ENCODE data around the gene CFAP20.

Gene CFAP20

DNA sequence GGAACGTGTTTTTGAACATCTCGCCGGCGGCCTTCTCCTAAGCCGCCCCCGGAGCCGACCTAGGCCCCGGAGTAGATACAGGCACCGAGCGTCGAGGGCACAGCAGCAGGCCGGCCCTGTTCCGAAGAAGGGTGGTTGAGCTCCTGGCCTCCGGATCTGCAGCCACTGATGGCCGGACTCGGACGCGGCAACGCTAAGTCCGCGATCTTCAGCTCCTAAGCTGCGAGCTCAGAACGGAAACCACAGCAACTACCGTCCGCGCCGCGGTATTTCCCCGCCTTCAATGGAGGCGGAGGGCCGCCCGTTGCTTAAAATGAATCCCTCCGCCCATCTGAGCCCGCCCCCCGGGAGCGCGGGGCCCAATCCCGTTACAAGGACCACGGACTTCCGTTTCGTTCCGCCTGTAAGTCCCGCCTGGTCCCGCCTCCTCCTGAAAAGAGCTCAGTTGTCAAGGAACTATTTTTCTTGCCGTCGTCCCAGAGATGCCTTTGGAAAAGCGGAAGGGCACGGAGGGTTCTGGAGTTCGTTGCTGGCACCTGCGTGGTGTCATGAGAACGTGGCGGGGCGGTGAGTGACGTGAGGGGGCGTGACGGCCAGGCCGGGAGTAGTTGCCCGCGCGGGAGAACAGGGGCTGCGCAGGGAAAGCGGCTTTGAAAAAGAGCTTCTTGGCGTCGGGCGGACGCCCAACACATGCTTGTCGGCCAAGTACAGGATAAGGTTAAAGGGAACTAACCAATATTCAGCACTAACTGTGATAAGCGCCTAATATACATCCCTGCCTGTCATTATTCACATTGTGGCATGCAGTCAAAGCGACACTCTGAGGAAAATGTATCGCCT, at the start of gene CFAP20:
CFAP20 (minus strand) TSS at position 285 of the 840 bp plus-strand sequence; CDS start at position 19, 266 bp downstream.
- peak; percentile 98 for DNase-seq

- no peak for DNase-seq
Observed at GRCh38 chr16:58177353-58177710, 48.2 kb upstream of the CFAP20 start.

GRCh38 chr16:58176608-58177352, 47.6 kb upstream of the CFAP20 start:
- no peak for DNase-seq

DNA sequence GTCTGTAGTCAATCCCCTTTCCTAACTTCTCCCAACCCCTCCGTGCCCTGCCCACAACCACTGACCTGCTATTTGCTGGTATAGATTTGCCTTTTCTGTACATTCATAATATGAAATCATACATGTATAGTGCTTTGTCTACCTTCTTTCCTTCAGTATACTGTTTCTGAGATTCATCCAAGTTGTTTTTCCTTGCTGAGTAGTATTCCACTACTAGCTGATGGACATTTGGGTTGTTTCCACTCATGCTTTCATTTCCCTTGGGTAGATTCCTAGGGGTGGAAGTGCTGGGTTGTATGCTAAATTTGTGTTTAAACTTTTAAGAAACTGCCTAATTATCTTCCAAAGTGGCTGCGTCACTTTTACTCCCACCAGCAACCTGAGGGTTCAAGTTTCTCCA, 41.0 kb upstream of the CFAP20 start:
- DNase-seq: no peak

- DNase-seq: no peak
Observed at GRCh38 chr16:58160855-58161254, 31.7 kb upstream of the CFAP20 start.

DNA sequence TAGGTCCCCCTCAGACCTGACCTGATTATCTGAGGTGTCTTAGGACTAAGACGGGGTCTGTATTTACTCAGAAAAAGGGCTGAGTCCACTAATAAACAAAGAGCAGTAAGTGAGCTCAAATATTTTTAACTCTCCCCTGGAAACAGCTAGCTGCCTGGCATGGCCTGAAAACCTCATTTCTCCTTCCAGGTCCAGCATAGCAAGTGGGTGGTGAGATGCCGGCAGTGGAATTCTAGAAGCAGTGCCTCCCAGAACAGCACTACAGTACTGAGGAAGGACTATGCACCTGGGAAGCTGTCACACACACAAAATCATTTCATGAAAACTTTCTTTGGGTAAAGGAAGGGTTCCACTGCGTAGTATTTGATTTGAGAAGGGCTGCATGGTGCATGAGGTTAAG, 29.5 kb upstream of the CFAP20 start:
- DNase-seq: peak; percentile 6

- DNase-seq: no peak
Observed at GRCh38 chr16:58157951-58158540, 28.9 kb upstream of the CFAP20 start.

DNA sequence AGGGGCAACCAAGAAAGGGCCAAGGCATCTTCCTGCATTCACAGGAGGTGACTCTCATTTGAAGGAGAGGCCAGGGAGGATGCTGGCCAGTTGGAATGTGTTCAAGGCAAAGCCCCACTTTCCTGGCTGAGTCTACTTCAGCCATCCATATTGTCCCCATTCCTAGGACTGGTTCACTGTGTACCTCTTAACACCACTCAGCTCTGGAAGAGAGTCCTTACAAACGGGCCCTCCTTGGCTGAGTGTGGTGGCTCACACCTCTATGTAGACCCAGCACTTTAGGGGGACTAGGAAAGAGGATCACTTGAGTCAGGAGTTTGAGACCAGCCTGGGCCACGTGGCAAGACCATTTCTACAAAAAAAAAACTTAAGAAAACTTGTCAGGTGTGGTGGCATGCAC, 28.1 kb upstream of the CFAP20 start:
- no peak for DNase-seq

- DNase-seq: no peak
Observed at GRCh38 chr16:58155839-58156238, 26.7 kb upstream of the CFAP20 start.

- no peak for DNase-seq
Observed at GRCh38 chr16:58154345-58154744, 25.2 kb upstream of the CFAP20 start.

DNA sequence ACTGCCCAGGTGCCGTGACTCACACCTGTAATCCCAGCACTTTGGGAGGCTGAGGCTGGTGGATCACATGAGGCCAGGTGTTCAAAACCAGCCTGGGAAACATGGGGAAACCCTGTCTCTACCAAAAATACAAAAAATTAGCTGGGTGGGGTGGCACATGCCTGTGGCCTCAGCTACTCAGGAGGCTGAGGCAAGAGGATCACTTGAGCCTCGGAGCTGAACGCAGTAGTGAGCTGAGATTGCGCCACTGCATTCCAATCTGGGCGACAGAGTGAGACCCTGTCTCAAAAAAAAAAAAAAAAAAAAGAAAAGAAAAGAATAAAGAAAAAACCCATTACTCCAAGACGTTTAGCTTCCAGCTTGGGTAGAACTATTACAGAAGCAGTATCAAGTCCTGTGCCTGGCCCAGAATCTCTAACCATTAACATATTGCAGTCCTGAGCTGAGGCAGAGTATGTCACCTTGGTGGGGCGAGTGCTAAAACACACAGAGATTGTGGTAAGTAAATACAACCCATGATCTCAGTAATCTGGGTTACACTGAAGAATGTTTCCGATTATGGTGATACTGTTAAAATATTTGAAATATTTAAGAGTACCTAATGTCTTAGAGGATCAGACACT, 23.2 kb upstream of the CFAP20 start:
- DNase-seq: no peak

GRCh38 chr16:58148526-58148925, 19.3 kb upstream of the CFAP20 start:
- no peak for DNase-seq

DNA sequence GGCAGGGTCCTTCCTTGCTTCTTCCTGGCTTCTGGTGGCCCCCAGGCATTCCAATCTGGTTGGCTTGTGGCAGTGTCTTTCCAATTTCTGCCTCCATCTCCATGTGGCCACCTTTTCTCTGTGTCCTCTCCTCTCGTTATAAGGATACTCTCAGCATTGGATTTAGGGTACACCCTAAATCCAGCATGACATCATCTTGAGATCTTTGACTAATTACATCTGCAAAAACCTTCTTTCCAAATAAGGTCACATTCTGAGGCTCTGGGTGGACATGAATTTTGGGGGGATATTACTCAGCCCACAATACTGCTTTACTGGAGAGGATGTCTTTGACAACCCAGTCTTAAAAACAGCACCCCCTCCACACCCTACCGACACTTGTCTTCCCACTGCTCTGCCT, 18.9 kb upstream of the CFAP20 start:
- DNase-seq: no peak

DNA sequence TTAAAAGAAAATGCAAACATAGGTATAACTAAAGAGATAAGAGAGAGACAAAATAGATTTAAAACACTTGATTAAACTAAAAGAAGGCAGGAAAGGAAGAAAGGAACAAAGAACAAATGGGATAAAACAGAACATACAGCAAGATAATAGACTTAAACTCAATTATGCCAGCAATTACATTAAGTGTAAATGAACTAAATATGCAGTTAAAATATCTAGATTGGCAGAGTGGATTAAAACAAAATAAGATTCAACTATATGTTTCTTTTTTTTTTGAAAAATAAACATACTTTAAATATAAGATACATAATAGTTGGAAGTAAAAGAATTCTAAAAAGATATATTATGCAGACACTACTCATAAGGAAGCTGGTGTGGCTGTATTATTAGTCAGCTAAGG, 9.7 kb upstream of the CFAP20 start:
- DNase-seq: no peak

GRCh38 chr16:58137581-58137980, 8.4 kb upstream of the CFAP20 start:
- DNase-seq: no peak

GRCh38 chr16:58128711-58129096, 477 bp downstream of the CFAP20 start:
- DNase-seq: no peak

- peak; percentile 48 for DNase-seq
Observed at GRCh38 chr16:58128181-58128631, 975 bp downstream of the CFAP20 start.

- DNase-seq: no peak
Observed at GRCh38 chr16:58127634-58128033, 1.5 kb downstream of the CFAP20 start.

DNA sequence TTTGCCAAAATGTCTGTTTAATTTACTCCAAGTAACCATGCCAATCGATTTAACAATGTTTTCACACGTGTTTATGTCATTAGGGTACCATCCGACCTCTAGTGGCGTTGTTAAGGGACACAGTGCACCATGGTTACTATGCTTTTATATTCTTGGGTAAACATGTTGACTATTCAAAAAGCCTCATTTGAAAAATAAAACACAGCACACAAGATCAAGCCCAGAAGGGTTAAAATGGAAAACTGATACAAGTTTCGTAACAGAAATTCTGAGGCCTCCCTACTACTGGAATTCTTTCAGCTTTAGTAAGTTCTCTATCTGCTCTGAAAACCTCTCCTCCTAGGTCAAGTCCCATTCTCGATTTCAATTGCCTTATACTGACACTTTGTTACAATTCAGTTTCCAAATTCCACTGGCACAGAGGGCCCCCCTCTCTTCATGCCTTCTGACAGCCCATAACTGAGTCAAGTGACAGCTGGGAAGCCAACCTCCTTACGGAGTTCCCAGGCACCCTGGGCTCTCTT, 2.1 kb downstream of the CFAP20 start:
- peak; percentile 53 for DNase-seq

DNA sequence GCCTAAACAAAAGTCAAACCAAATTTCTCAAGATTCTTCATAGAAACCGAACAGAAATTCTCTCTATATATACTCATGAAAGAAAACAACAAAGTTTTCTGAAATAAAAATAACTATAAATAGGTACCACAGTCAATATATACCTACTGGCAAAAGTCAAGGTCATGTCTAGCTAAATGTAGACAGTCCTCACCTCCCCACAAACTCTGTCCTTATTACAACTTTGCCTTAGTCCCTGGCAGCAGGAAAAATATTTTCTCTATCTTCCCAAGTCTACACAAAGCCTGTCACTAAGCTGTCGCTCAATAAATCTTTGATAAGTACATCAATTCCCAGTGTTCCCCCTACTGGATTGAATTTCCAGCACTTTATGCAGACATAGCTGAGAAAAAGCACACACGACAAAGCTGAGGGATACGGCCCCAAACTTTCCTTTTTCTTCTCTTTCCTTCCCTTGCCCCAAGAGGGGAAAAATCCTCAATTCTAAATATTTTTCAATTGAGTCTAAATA, 2.7 kb downstream of the CFAP20 start:
- DNase-seq: no peak

GRCh38 chr16:58125781-58126335, 3.3 kb downstream of the CFAP20 start:
- no peak for DNase-seq

GRCh38 chr16:58125041-58125440, 4.1 kb downstream of the CFAP20 start:
- DNase-seq: no peak

GRCh38 chr16:58124601-58124915, 4.6 kb downstream of the CFAP20 start:
- no peak for DNase-seq
